H1 (cell line): ENCODE results near the gene CERS5. TPM values are rescaled to one million over a fixed set of nuclear protein-coding genes. Genes with fewer than 3 reads are reported as not detected.

Source experiments
- polyA plus RNA-seq, 7 experiments: library from polyadenylated mRNA; depleted of rRNA in 3 of 7; stranded (reverse) in 5 of 7; unstranded in 2 of 7; fragments of >200 nt in 5 of 7; fragments of 200-250 nt in 2 of 7; gene quantifications; 1 replicate in 5 of 7; 2 replicates in 1 of 7; 4 replicates in 1 of 7; pipeline versions ENCODE4 v1.2.1 to v1.2.3, GENCODE V29; 2011 to 2013; ENCODE audit warnings: missing spikeins in 2 of 7, mixed read lengths in 2 of 7
- total RNA-seq: library from RNA; stranded (reverse); fragmentation: NEBNext Ultra II Directional; extraction: Animal tissue kit (Norgen Biotek cat#: 25700); gene quantifications from 2 replicates; pipeline ENCODE4 v1.2.1, GENCODE V29; 2021
- TF ChIP-seq, protein P1 (sequence below), 3 experiments: IDR thresholded peaks; 1 replicate in 2 of 3; 2 replicates in 1 of 3; pipeline versions ENCODE4 v1.5.1 to v1.6.1; 2011; ENCODE audit warnings: low read length in 3 of 3, mild to moderate bottlenecking in 3 of 3, inconsistent platforms in 2 of 3, low read depth in 1 of 3, moderate library complexity in 1 of 3; ENCODE audit not compliant: insufficient read depth in 1 of 3; ENCODE audit errors: control extremely low read depth in 1 of 3

The CERS5 gene
- total and polyA plus RNA-seq, 2 of the 8 experiments (the other 6 are each of a cell fraction or from before 2014, with no cell fraction given): 69.2 to 119 TPM

DNA sequence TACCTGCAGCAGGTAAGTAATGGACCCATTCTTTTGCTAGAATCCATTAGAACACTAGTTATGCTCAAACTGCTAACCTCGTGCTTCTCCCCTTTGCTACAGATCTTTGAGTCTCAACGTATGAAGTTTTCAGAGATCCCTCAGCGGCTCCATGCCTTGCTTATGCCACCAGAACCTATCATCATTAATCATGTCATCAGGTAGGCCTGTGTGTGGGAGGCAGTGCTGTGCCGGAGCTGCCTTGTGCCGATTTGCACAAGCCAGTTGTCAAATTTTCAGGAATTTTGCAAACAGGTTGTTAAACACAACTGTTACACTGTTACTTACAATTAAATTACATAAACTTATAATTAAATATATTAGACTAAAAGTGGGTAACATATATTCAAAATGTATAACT is 76.8 kb downstream of the CERS5 start (continued):
- TF ChIP-seq, protein P1, sequence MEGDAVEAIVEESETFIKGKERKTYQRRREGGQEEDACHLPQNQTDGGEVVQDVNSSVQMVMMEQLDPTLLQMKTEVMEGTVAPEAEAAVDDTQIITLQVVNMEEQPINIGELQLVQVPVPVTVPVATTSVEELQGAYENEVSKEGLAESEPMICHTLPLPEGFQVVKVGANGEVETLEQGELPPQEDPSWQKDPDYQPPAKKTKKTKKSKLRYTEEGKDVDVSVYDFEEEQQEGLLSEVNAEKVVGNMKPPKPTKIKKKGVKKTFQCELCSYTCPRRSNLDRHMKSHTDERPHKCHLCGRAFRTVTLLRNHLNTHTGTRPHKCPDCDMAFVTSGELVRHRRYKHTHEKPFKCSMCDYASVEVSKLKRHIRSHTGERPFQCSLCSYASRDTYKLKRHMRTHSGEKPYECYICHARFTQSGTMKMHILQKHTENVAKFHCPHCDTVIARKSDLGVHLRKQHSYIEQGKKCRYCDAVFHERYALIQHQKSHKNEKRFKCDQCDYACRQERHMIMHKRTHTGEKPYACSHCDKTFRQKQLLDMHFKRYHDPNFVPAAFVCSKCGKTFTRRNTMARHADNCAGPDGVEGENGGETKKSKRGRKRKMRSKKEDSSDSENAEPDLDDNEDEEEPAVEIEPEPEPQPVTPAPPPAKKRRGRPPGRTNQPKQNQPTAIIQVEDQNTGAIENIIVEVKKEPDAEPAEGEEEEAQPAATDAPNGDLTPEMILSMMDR (IDR thresholded peaks at IDR 0.05; ENCODE audit: control extremely low read depth in 1 of 3, insufficient read depth in 1 of 3, low read depth in 1 of 3, low read length in 3 of 3): no peak
